WTC11 (cell line): ENCODE results near the gene ADIG. TPM values are rescaled to one million over a fixed set of nuclear protein-coding genes. Genes with fewer than 3 reads are reported as not detected.

Experiments used
- ATAC-seq: fragments of 200-7000 bp; cut with Tn5 transposase; 2 replicates; pipeline ENCODE4 v1.10.0; 2021; ENCODE audit warnings: mild to moderate bottlenecking, moderate library complexity
- CTCF ChIA-PET: fragments of 300-600 bp; sonication (Branson Sonifier 250); formaldehyde crosslinking; loops from one replicate; lab custom pipeline; 2021; ENCODE audit warnings: antibody characterized with exemption; lab: Charles Lee
- POLR2A ChIA-PET: fragments of 350-600 bp; sonication (Branson Sonifier 250); formaldehyde crosslinking; loops from one replicate; lab custom pipeline; 2021; ENCODE audit warnings: antibody characterized with exemption; lab: Charles Lee
- DNase-seq: peaks from one replicate; pipeline ENCODE4 v3.0.0; 2021; ENCODE audit warnings: low spot score
- H3K27ac Mint-ChIP-seq: 2 replicates; pipeline ENCODE4 v1.8.0; 2021; ENCODE audit warnings: mixed read lengths
- H3K27me3 Mint-ChIP-seq: 2 replicates; pipeline ENCODE4 v1.8.0; 2021; ENCODE audit warnings: low read depth, mild to moderate bottlenecking, moderate library complexity, mixed read lengths
- H3K36me3 Mint-ChIP-seq: 2 replicates; pipeline ENCODE4 v1.8.0; 2021; ENCODE audit warnings: mixed read lengths
- H3K4me1 Mint-ChIP-seq: 2 replicates; pipeline ENCODE4 v1.8.0; 2022; ENCODE audit warnings: mixed read lengths
- H3K4me3 Mint-ChIP-seq: 2 replicates; pipeline ENCODE4 v1.8.0; 2021; ENCODE audit warnings: mild to moderate bottlenecking, moderate library complexity, mixed read lengths
- H3K9me3 Mint-ChIP-seq: 2 replicates; pipeline ENCODE4 v1.8.0; 2021; ENCODE audit warnings: mixed read lengths
- ATF2 ChIP-seq: sonication (generic); formaldehyde crosslinking; IDR thresholded peaks from 2 replicates; pipeline ENCODE4 v1.8.1; 2022; ENCODE audit warnings: low read depth, missing genetic modification reagents, borderline replicate concordance
- CDX4 ChIP-seq: fragments of 250-450 bp; sonication (Bioruptor Pico); IDR thresholded peaks from 2 replicates; pipeline ENCODE4 v1.9.0; 2021; ENCODE audit warnings: moderate library complexity, mild to moderate bottlenecking, inconsistent platforms, borderline replicate concordance
- CTCF ChIP-seq: fragments of 200-600 bp; IDR thresholded peaks from 2 replicates; pipeline ENCODE4 v1.8.0; 2022; ENCODE audit warnings: antibody characterized with exemption
- E2F4 ChIP-seq: sonication (generic); formaldehyde crosslinking; IDR thresholded peaks from 2 replicates; pipeline ENCODE4 v1.8.1; 2022; ENCODE audit warnings: low read depth, mild to moderate bottlenecking, moderate library complexity, missing genetic modification reagents, borderline replicate concordance
- E2F5 ChIP-seq: sonication (generic); formaldehyde crosslinking; IDR thresholded peaks from 2 replicates; pipeline ENCODE4 v1.8.1; 2022; ENCODE audit warnings: mild to moderate bottlenecking, moderate library complexity, missing genetic modification reagents
- ELF4 ChIP-seq: sonication (generic); formaldehyde crosslinking; IDR thresholded peaks from 2 replicates; pipeline ENCODE4 v1.8.1; 2022; ENCODE audit warnings: low read depth, mild to moderate bottlenecking, moderate library complexity, missing genetic modification reagents
- ESRRA ChIP-seq: sonication (generic); formaldehyde crosslinking; IDR thresholded peaks from 2 replicates; pipeline ENCODE4 v1.8.1; 2022; ENCODE audit warnings: mild to moderate bottlenecking, missing genetic modification reagents, borderline replicate concordance
- JAZF1 ChIP-seq: fragments of 250-450 bp; sonication (Bioruptor Pico); IDR thresholded peaks from 2 replicates; pipeline ENCODE4 v1.9.0; 2021; ENCODE audit warnings: moderate library complexity, mild to moderate bottlenecking, inconsistent platforms
- MLX ChIP-seq: sonication (generic); formaldehyde crosslinking; IDR thresholded peaks from 2 replicates; pipeline ENCODE4 v1.8.1; 2023; ENCODE audit warnings: mild to moderate bottlenecking, missing genetic modification reagents, moderate library complexity
- MXD4 ChIP-seq: fragments of 250-450 bp; sonication (Bioruptor Pico); IDR thresholded peaks from 2 replicates; pipeline ENCODE4 v1.8.0; 2021; ENCODE audit warnings: mild to moderate bottlenecking, moderate library complexity, borderline replicate concordance
- MYBL2 ChIP-seq: sonication (generic); formaldehyde crosslinking; IDR thresholded peaks from 2 replicates; pipeline ENCODE4 v1.8.1; 2023; ENCODE audit warnings: mild to moderate bottlenecking, moderate library complexity, missing genetic modification reagents
- PREB ChIP-seq: sonication (generic); formaldehyde crosslinking; IDR thresholded peaks from 2 replicates; pipeline ENCODE4 v1.8.1; 2022; ENCODE audit warnings: mild to moderate bottlenecking, missing genetic modification reagents, moderate library complexity, borderline replicate concordance
- RELA ChIP-seq: sonication (generic); formaldehyde crosslinking; IDR thresholded peaks from 2 replicates; pipeline ENCODE4 v1.8.1; 2022; ENCODE audit warnings: missing genetic modification reagents, mild to moderate bottlenecking, borderline replicate concordance
- SOX15 ChIP-seq: fragments of 250-450 bp; sonication (Bioruptor Pico); IDR thresholded peaks from 2 replicates; pipeline ENCODE4 v1.9.0; 2021; ENCODE audit warnings: mild to moderate bottlenecking
- TP53 ChIP-seq: sonication (generic); formaldehyde crosslinking; IDR thresholded peaks from 2 replicates; pipeline ENCODE4 v1.8.1; 2023; ENCODE audit warnings: mild to moderate bottlenecking, missing genetic modification reagents
- ZBTB43 ChIP-seq: sonication (generic); formaldehyde crosslinking; IDR thresholded peaks from 2 replicates; pipeline ENCODE4 v1.8.1; 2023; ENCODE audit warnings: mild to moderate bottlenecking, missing genetic modification reagents
- ZNF263 ChIP-seq: sonication (generic); formaldehyde crosslinking; IDR thresholded peaks from 2 replicates; pipeline ENCODE4 v1.8.1; 2022; ENCODE audit warnings: low read depth, mild to moderate bottlenecking, moderate library complexity, missing genetic modification reagents
- ZNF423 ChIP-seq: fragments of 250-450 bp; sonication (Bioruptor Pico); IDR thresholded peaks from 2 replicates; pipeline ENCODE4 v2.1.2; 2022; ENCODE audit warnings: mild to moderate bottlenecking, moderate library complexity
- ZNF512 ChIP-seq: sonication (generic); formaldehyde crosslinking; IDR thresholded peaks from 2 replicates; pipeline ENCODE4 v1.8.1; 2022; ENCODE audit warnings: missing genetic modification reagents, borderline replicate concordance
- ZSCAN18 ChIP-seq: fragments of 250-450 bp; sonication (Bioruptor Pico); IDR thresholded peaks from 2 replicates; pipeline ENCODE4 v2.1.2; 2022; ENCODE audit warnings: mild to moderate bottlenecking, moderate library complexity
- total RNA-seq: library from RNA; stranded (reverse); gene quantifications from 3 replicates; pipeline ENCODE4 v1.2.3, GENCODE V29; 2021

Gene ADIG
- total RNA-seq, 1 experiment from 2014 or later = not detected

- ChIA-PET CTCF (interaction anchor here (0.7 kb wide), 1 partner anchor 29 kb away, joined by 4 read pairs; no protein-coding TSS in a partner anchor), POLR2A (no interaction called here)
- Mint-ChIP-seq H3K27ac (no peak overlapping the region), H3K4me1 (peaks cover 23% of the 10 kb centered on the region), H3K4me3 (no peak overlapping the region), H3K27me3 (peaks cover 4% of the 10 kb centered on the region; the same call in 1 of the 2 replicates), H3K36me3 (no peaks in the 10 kb centered on the region), H3K9me3 (no peaks in the 10 kb centered on the region)
- no peak for TF ChIP-seq MLX (CRISPR knock-in tag)
- no peak for TF ChIP-seq PREB
- TF ChIP-seq SOX15 (CRISPR knock-in tag) = no peak
- TF ChIP-seq ZSCAN18 (CRISPR knock-in tag) = no peak
- no peak for TF ChIP-seq ATF2 (CRISPR knock-in tag)
- TF ChIP-seq ZNF512 (CRISPR knock-in tag) = no peak
- TF ChIP-seq RELA (CRISPR knock-in tag) = no peak
- TF ChIP-seq E2F4 = no peak
- TF ChIP-seq ELF4 = no peak
- TF ChIP-seq CDX4 = no peak
- TF ChIP-seq ZBTB43 (CRISPR knock-in tag) = no peak
- no peak for TF ChIP-seq TP53 (CRISPR knock-in tag)
- no peak for TF ChIP-seq ZNF263 (CRISPR knock-in tag)
- no peak for ATAC-seq
- DNase-seq = no peak
Observed at GRCh38 chr20:38610521-38610920, 29.5 kb downstream of the ADIG start.

- Mint-ChIP-seq H3K36me3 (no peaks in the 10 kb centered on the region), H3K4me3 (no peak overlapping the region), H3K27me3 (peaks cover 4% of the 10 kb centered on the region; the same call in 1 of the 2 replicates), H3K4me1 (peaks cover 20% of the 10 kb centered on the region), H3K27ac (no peak overlapping the region), H3K9me3 (no peaks in the 10 kb centered on the region)
- POLR2A ChIA-PET = no interaction called here
- TF ChIP-seq ZNF423 (CRISPR knock-in tag) = no peak
- TF ChIP-seq E2F5 = no peak
- no peak for TF ChIP-seq TP53 (CRISPR knock-in tag)
- no peak for TF ChIP-seq JAZF1 (CRISPR knock-in tag)
- no peak for TF ChIP-seq ESRRA (CRISPR knock-in tag)
- no peak for TF ChIP-seq CTCF
- no peak for TF ChIP-seq ZNF263 (CRISPR knock-in tag)
- TF ChIP-seq MYBL2 (CRISPR knock-in tag) = no peak
- no peak for TF ChIP-seq MXD4 (CRISPR knock-in tag)
- TF ChIP-seq MLX (CRISPR knock-in tag) = no peak
- DNase-seq = no peak
- CTCF ChIA-PET = interaction anchor here (0.6 to 1.3 kb wide), 2 partner anchors 16 to 45 kb away, joined by 3 to 5 read pairs; no protein-coding TSS in a partner anchor
- no peak for ATAC-seq
Observed at GRCh38 chr20:38612751-38613515, 31.9 kb downstream of the ADIG start.
